Activated T-helper 2 cell treated with anti-CD3 and anti-CD28 coated beads, Interferon-gamma antibody, Interleukin-2, Interleukin-4, amounts not matched to agents 10 μg/mL and 5 μg/mL and 100 μg/mL, durations not matched to agents 14 hours and 24 hours and 36 hours (primary cell): Measurements from ENCODE around the gene BTNL3. TPM values are rescaled to one million over a fixed set of nuclear protein-coding genes. Genes with fewer than 3 reads are reported as not detected.

Experiments
- DNase-seq: peaks from one replicate; pipeline ENCODE4 v3.0.0; 2021; ENCODE audit warnings: low spot score
- H3K27ac Mint-ChIP-seq: one replicate; pipeline ENCODE4 v1.8.0; 2021; ENCODE audit warnings: mixed read lengths
- H3K27me3 Mint-ChIP-seq: one replicate; pipeline ENCODE4 v1.8.0; 2021; ENCODE audit warnings: low read depth, mixed read lengths
- H3K36me3 Mint-ChIP-seq: one replicate; pipeline ENCODE4 v1.8.0; 2021; ENCODE audit warnings: low read depth, mixed read lengths
- H3K4me1 Mint-ChIP-seq: one replicate; pipeline ENCODE4 v1.8.0; 2021; ENCODE audit warnings: low read depth, mixed read lengths
- H3K4me3 Mint-ChIP-seq: one replicate; pipeline ENCODE4 v1.8.0; 2021; ENCODE audit warnings: low read depth, mild to moderate bottlenecking, moderate library complexity, mixed read lengths
- H3K9me3 Mint-ChIP-seq: one replicate; pipeline ENCODE4 v1.8.0; 2021; ENCODE audit warnings: mixed read lengths
- intact Hi-C: fragments of 100-400 bp; cut with micrococcal nuclease; formaldehyde crosslinking; loops from one replicate; pipeline ENCODE4 v1.15.1; 2023
- total RNA-seq: library from RNA; stranded (reverse); gene quantifications from 2 replicates; pipeline ENCODE4 v1.2.3, GENCODE V29; 2022

BTNL3 gene
- not detected in 2 replicates for total RNA-seq

- intact Hi-C loops: no loop called here
- Mint-ChIP-seq H3K27ac (no peak within 1 kb of the TSS), H3K27me3 (no peaks in the 10 kb centered on the region), H3K4me3 (no peak within 1 kb of the TSS), H3K9me3 (no peaks in the 10 kb centered on the region), H3K36me3 (no peaks in the 10 kb centered on the region), H3K4me1 (no peaks in the 10 kb centered on the region)
- no peak for DNase-seq
Measured at GRCh38 chr5:180988592-180988991, at the start of gene BTNL3. Gene BTNL3 (plus strand): TSS chr5:180988846. CDS start chr5:180989029, 183 bp downstream.

DNA sequence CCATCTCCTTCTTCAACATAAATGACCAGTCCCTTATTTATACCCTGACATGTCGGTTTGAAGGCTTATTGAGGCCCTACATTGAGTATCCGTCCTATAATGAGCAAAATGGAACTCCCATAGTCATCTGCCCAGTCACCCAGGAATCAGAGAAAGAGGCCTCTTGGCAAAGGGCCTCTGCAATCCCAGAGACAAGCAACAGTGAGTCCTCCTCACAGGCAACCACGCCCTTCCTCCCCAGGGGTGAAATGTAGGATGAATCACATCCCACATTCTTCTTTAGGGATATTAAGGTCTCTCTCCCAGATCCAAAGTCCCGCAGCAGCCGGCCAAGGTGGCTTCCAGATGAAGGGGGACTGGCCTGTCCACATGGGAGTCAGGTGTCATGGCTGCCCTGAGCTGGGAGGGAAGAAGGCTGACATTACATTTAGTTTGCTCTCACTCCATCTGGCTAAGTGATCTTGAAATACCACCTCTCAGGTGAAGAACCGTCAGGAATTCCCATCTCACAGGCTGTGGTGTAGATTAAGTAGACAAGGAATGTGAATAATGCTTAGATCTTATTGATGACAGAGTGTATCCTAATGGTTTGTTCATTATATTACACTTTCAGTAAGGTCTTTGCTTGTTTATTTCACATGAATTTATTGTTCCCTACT lies 38.2 kb upstream of the BTNL3 start:
- peaks cover 2% of the 10 kb centered on the region for H3K27me3 Mint-ChIP-seq
- intact Hi-C loops: no loop called here

DNA sequence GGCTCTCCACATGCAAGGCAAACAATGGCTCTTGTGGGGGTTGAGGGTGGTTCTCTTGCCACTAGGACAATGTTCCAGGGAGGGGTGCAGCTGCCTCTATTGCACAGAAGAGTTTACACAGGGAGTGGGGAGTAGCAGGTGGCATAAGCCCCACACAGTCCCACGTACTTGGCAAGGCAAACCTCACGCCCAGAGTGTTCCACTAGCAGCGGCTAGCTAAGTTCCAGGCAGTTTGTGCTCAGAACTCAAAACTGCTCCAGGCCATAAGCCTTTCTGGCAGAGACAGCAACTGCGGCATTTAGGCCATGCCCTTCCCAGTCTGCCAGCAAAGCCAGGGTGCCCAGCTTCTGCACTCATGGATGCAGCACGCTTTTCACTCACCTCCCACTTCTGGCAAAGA lies 29.0 kb upstream of the BTNL3 start:
- Mint-ChIP-seq H3K27ac (no peak overlapping the region), H3K4me3 (no peak overlapping the region), H3K36me3 (no peaks in the 10 kb centered on the region), H3K4me1 (peaks cover 12% of the 10 kb centered on the region), H3K27me3 (peaks cover 4% of the 10 kb centered on the region), H3K9me3 (no peaks in the 10 kb centered on the region)
- no peak for DNase-seq
- intact Hi-C loops: no loop called here

More for the DNA sequence above, 38.2 kb upstream of the BTNL3 start:
- Mint-ChIP-seq H3K27ac (no peak overlapping the region), H3K4me3 (no peak overlapping the region), H3K36me3 (no peaks in the 10 kb centered on the region), H3K9me3 (no peaks in the 10 kb centered on the region), H3K4me1 (peaks cover 2% of the 10 kb centered on the region)
- DNase-seq: no peak

- no peak for DNase-seq
- no peak overlapping the region for H3K27ac Mint-ChIP-seq
- no peaks in the 10 kb centered on the region for H3K36me3 Mint-ChIP-seq
- no peak overlapping the region for H3K4me3 Mint-ChIP-seq
- no peaks in the 10 kb centered on the region for H3K9me3 Mint-ChIP-seq
- peaks cover 11% of the 10 kb centered on the region for H3K4me1 Mint-ChIP-seq
- peaks cover 4% of the 10 kb centered on the region for H3K27me3 Mint-ChIP-seq
- intact Hi-C loops: no loop called here
Measured at GRCh38 chr5:180960209-180960608, 28.4 kb upstream of the BTNL3 start.

GRCh38 chr5:180969406-180969805 lies 19.2 kb upstream of the BTNL3 start:
- Mint-ChIP-seq H3K4me1 (no peaks in the 10 kb centered on the region), H3K4me3 (no peak overlapping the region), H3K27ac (no peak overlapping the region), H3K27me3 (no peaks in the 10 kb centered on the region), H3K9me3 (no peaks in the 10 kb centered on the region), H3K36me3 (no peaks in the 10 kb centered on the region)
- no peak for DNase-seq
- intact Hi-C loops: no loop called here

- no peak overlapping the region for H3K27ac Mint-ChIP-seq
- no peaks in the 10 kb centered on the region for H3K27me3 Mint-ChIP-seq
- no peak overlapping the region for H3K4me3 Mint-ChIP-seq
- no peaks in the 10 kb centered on the region for H3K36me3 Mint-ChIP-seq
- intact Hi-C loops: no loop called here
- no peak for DNase-seq
- no peaks in the 10 kb centered on the region for H3K4me1 Mint-ChIP-seq
- no peaks in the 10 kb centered on the region for H3K9me3 Mint-ChIP-seq
Measured at GRCh38 chr5:180970336-180970735, 18.3 kb upstream of the BTNL3 start.

DNA sequence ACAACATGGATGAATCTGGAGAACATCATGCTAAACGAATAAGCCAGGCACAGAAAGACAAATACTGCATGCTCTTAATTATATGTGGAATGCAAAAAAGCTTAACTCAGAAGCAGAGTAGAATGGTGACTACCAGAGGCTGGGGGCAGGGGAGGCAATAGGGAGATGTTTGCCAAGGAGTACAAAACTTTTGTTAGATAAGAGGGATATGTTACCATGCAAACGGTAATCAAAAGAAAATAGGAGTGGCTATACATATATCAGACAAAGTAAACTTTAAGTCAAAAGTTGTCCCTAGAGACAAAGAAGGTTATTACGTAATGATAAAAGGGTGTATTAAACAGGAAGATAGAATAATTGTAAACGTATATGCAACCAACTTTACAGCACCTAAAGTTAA lies 17.8 kb upstream of the BTNL3 start:
- intact Hi-C loops: no loop called here
- Mint-ChIP-seq H3K36me3 (no peaks in the 10 kb centered on the region), H3K4me3 (no peak overlapping the region), H3K4me1 (no peaks in the 10 kb centered on the region), H3K27ac (no peak overlapping the region), H3K27me3 (no peaks in the 10 kb centered on the region), H3K9me3 (no peaks in the 10 kb centered on the region)
- no peak for DNase-seq

DNA sequence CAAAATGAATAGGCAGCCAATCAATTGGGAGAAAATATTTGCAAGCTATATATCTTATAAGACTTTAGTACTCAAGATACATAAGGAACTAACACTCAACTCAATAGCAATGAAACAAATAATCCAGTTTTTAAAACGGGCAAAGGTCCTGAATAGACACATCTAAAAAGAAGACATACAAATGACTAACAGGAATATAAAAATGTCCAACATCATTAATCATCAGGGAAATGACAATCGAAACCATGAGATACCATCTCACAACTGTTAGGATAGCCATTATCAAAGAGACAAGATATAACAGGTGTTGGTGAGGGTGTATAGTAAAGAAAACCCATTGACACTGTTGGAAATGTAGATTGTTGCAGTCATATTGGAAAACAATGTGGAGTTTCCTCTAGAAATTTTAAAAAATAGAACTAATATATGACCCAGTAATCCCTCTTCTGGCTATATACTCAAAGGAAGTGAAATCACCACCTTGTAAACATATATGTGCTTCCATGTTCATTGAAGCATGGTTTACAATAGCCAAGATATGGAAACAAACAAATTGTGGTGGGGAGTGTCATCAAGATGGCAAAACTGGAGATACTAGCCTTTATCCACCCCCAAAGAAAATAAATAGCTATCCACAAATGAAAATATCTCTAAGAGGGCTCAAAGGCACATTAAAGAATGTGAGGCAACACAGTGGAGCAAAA lies 13.9 kb upstream of the BTNL3 start:
- no peak overlapping the region for H3K4me3 Mint-ChIP-seq
- H3K4me1 Mint-ChIP-seq: no peaks in the 10 kb centered on the region
- intact Hi-C loops: no loop called here
- no peaks in the 10 kb centered on the region for H3K36me3 Mint-ChIP-seq
- no peak overlapping the region for H3K27ac Mint-ChIP-seq
- no peaks in the 10 kb centered on the region for H3K27me3 Mint-ChIP-seq
- DNase-seq: no peak
- no peaks in the 10 kb centered on the region for H3K9me3 Mint-ChIP-seq

DNA sequence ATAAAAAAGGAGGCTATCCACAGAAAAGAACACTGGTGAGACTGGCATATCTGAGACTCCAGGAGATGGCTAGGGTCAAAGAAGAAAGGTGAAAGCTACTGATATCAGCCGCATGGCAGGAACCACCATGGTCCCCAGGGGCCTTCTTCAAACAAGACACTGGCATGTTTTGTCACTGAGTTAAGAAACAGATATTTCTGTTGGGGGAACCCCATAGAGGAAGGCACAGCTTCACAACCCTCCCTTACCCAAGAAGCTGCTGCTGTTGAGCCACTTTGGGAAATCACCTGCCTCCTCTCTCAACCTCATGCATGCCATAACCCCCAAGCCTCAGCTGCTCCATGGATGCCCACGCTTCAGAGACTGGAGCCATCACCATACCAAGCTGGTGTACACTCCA lies 13.3 kb upstream of the BTNL3 start:
- H3K4me3 Mint-ChIP-seq: no peak overlapping the region
- H3K36me3 Mint-ChIP-seq: no peaks in the 10 kb centered on the region
- no peaks in the 10 kb centered on the region for H3K27me3 Mint-ChIP-seq
- DNase-seq: no peak
- H3K9me3 Mint-ChIP-seq: no peaks in the 10 kb centered on the region
- H3K4me1 Mint-ChIP-seq: no peaks in the 10 kb centered on the region
- H3K27ac Mint-ChIP-seq: no peak overlapping the region
- intact Hi-C loops: no loop called here

DNA sequence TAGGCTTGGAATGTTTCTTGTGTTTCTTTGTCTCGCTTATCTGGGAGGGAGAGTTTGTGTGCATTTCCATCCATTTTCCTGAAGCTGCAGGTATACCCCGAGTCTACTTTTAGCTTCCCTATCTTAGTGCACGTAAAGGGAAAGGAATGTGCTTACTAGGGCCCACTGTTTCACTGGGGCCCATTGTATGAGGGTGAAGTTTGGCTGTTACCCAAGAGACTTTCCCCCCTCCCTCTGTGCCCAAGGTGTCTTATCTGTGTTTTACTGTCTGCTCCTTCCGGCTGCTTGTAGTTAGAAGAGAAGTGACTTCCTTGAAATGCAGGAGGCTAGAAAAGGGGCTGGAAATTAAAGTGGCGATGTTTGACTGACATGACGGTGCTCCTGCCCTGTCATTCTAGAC lies 12.1 kb upstream of the BTNL3 start:
- H3K9me3 Mint-ChIP-seq: no peaks in the 10 kb centered on the region
- no peak overlapping the region for H3K4me3 Mint-ChIP-seq
- no peaks in the 10 kb centered on the region for H3K4me1 Mint-ChIP-seq
- no peak for DNase-seq
- intact Hi-C loops: no loop called here
- H3K36me3 Mint-ChIP-seq: no peaks in the 10 kb centered on the region
- H3K27me3 Mint-ChIP-seq: no peaks in the 10 kb centered on the region
- no peak overlapping the region for H3K27ac Mint-ChIP-seq

GRCh38 chr5:180977852-180978251 lies 10.8 kb upstream of the BTNL3 start:
- peaks cover 2% of the 10 kb centered on the region for H3K27me3 Mint-ChIP-seq
- intact Hi-C loops: no loop called here
- H3K36me3 Mint-ChIP-seq: no peaks in the 10 kb centered on the region
- H3K27ac Mint-ChIP-seq: no peak overlapping the region
- H3K4me3 Mint-ChIP-seq: no peak overlapping the region
- H3K4me1 Mint-ChIP-seq: no peaks in the 10 kb centered on the region
- no peaks in the 10 kb centered on the region for H3K9me3 Mint-ChIP-seq
- DNase-seq: no peak

DNA sequence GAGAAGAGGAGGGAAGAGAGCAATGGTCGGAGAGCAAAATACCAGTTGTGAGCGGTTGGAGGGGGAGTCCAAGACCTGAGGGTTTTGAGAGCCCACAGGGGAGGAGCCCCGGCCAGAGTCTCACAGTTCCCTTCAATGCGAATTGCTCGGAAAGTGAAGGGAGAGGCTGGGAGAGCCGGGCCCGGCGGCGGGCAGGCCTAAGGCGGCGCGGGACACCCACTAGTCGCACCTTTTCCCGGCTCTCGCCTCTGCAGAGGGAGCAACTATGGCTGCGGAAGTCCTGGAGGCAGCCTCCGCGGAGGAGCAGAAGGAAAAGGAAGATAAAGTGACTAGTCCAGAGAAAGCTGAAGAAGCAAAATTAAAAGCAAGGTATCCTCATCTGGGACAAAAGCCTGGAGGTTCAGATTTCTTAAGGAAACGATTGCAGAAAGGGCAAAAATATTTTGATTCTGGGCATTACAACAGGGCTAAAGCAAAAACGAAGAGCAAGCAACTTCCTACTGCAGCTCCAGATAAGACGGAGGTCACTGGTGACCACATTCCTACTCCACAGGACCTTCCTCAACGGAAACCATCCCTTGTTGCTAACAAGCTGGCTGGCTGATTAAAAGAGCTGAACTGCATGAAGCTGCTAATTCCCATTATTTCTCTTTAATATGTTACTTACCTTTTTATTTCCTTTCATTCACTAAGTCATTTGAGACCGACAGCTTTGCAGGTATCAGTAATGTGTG lies 6.5 kb upstream of the BTNL3 start:
- no peaks in the 10 kb centered on the region for H3K9me3 Mint-ChIP-seq
- H3K4me3 Mint-ChIP-seq: no peak overlapping the region
- peaks cover 2% of the 10 kb centered on the region for H3K27me3 Mint-ChIP-seq
- H3K4me1 Mint-ChIP-seq: no peaks in the 10 kb centered on the region
- no peak overlapping the region for H3K27ac Mint-ChIP-seq
- intact Hi-C loops: no loop called here
- H3K36me3 Mint-ChIP-seq: no peaks in the 10 kb centered on the region
- no peak for DNase-seq

DNA sequence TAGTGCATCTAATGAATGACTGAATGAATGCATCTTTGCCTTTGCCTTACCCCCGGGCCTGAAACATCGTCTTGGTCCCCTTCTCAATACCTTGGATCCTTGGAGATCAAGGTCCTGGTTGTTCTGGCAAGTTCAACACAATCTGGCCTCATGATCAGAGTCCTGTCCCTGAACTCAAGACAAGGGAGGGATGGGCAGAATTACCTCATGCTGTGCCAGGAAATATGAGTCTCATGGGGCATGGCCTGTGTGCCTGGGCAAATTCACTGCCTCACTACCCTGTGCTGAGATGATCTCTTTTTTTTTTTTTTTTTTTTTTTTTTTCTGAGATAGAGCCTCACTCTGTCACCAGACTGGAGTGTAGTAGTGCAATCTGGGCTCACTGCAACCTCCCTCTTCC lies 630 bp upstream of the BTNL3 start:
- H3K4me3 Mint-ChIP-seq: no peak overlapping the region
- H3K9me3 Mint-ChIP-seq: no peaks in the 10 kb centered on the region
- no peak for DNase-seq
- H3K27ac Mint-ChIP-seq: no peak overlapping the region
- no peaks in the 10 kb centered on the region for H3K4me1 Mint-ChIP-seq
- intact Hi-C loops: no loop called here
- no peaks in the 10 kb centered on the region for H3K27me3 Mint-ChIP-seq
- H3K36me3 Mint-ChIP-seq: no peaks in the 10 kb centered on the region
